Hepatocyte (in vitro differentiated cells): ENCODE results near the gene CDK4.

Experiments
- CTCF ChIP-seq: fragments of 200-600 bp; sonication (generic); IDR thresholded peaks from 2 replicates; pipeline ENCODE4 v1.5.1; 2016; ENCODE audit warnings: antibody characterized with exemption, mild to moderate bottlenecking; ENCODE audit not compliant: poor library complexity
- EZH2 ChIP-seq: fragments of 200-600 bp; sonication (generic); IDR thresholded peaks from 2 replicates; pipeline ENCODE4 v1.6.1; 2016; ENCODE audit warnings: antibody characterized with exemption, mild to moderate bottlenecking, borderline replicate concordance
- EZH2phosphoT487 ChIP-seq: fragments of 200-600 bp; sonication (generic); IDR thresholded peaks from one replicate; pipeline ENCODE4 v1.6.1; 2018; ENCODE audit warnings: antibody characterized with exemption, mild to moderate bottlenecking, low read depth, moderate library complexity; ENCODE audit not compliant: unreplicated experiment, severe bottlenecking

DNA sequence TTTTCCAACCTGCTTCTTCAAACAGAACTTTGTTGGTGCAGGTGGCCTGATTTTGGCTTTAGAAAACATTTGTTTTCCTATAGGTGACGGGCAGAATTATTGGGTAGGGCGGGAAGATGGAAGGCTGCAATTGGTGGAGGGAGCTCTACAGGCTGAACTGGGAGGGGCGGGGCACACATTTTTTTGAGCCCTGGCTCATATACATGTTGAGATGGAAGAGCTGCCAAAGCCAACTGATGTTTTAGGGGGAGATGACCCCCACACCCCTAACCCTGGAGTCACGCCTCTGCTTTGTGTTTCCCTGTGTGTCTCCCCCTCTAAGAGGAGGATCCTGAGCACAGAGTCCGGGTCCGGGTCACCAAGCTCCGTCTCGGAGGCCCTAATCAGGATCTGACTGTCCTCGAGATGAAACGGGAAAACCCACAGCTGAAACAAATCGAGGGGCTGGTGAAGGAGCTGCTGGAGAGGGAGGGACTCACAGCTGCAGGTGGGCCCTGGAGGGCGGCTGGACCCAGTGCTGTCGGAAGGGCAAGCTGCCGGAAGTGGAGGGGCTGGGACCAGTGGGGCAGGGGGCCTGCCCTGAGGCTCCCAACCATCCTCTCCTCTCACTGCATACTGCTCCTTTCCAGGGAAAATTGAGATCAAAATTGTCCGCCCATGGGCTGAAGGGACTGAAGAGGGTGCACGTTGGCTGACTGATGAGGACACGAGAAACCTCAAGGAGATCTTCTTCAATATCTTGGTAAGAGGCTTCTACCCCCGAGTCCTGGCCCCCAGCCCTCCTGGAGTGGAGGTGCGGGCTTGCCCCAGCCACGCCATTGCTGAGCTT is 32.1 kb downstream of the CDK4 start:
- TF ChIP-seq CTCF (no peak), EZH2phosphoT487 (no peak), EZH2 (no peak)
